HG03196 (cell line): Measurements from ENCODE around the gene RRP7A.
"Not testable (repeated sequence)": the region's sequence is repeated elsewhere in the genome, so short reads cannot be mapped to it uniquely, and the experiment has no call there.

ENCODE experiments used
- ATAC-seq: cut with Tn5 transposase; IDR thresholded peaks from one replicate; pipeline ENCODE4 v1.9.1; 2021; ENCODE audit not compliant: unreplicated experiment

Gene RRP7A, protein sequence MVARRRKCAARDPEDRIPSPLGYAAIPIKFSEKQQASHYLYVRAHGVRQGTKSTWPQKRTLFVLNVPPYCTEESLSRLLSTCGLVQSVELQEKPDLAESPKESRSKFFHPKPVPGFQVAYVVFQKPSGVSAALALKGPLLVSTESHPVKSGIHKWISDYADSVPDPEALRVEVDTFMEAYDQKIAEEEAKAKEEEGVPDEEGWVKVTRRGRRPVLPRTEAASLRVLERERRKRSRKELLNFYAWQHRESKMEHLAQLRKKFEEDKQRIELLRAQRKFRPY

GRCh38 chr22:42519525-42520401, at the start of gene RRP7A:
RRP7A (minus strand) TSS chr22:42519796; CDS start chr22:42519786, 10 bp downstream.
- ATAC-seq, result peak; percentile 72

- ATAC-seq, result not testable (repeated sequence)
Observed at GRCh38 chr22:42567950-42568349, 48.4 kb upstream of the RRP7A start.

DNA sequence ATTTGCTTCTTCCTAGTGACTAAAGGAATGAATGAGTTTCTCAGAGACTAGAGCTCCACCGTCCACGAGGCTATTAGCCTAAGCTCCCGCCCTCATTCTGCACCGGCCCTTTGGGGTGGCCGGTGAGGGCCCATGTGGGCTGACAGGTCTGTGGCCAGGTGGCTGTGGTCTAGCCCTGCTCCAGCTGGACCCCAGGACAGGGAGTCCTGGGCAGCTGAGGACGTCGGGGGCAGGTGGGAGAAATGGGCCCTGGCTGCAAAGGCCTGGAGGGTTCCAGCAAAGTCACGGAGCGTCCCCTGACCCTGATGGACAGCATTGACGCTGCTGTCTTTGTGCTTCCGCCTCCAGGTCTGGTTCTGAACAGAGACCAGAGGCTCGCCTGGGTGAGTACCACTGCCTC, 46.4 kb upstream of the RRP7A start:
- no peak for ATAC-seq

DNA sequence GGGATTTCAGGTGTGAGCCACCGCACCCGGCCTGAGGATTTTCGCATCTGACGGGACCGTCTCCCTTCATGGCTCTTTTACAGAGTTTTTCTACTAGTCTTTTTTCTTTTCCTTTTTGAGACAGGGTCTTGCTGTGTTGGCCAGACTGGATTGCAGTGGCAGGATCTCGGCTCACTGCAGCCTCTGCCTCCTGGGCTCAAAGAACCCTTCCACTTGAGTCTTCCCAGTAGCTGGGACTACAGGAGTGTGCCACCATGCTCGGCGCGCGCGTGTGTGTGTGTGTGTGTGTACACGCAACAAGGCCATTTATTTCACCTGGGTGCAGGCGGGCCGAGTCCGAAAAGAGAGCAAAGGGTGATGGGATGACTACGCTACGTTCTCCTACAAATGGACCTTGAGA, 45.1 kb upstream of the RRP7A start:
- no peak for ATAC-seq

DNA sequence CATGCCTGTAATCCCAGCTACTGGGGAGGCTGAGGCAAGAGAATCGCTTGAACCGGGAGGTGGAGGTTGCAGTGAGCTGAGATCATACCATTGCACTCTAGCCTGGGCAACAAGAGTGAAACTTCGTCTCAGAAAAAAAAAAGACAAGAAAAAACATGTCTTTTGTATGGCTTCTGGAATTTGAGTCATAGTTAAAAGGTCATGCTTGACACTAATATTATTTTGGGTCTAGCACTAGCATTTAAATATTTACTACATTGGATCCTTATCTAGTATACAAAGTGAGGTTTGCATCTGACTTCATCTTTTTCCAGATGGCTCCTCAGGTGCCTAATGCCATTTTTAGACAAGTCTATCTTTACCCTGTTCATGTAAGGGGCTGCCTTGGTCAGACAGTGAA, 44.3 kb upstream of the RRP7A start:
- not testable (repeated sequence) for ATAC-seq

- no peak for ATAC-seq
Observed at GRCh38 chr22:42562684-42563083, 43.1 kb upstream of the RRP7A start.

- ATAC-seq, result no peak
Observed at GRCh38 chr22:42562279-42562678, 42.7 kb upstream of the RRP7A start.

- no peak for ATAC-seq
Observed at GRCh38 chr22:42561856-42562255, 42.3 kb upstream of the RRP7A start.

DNA sequence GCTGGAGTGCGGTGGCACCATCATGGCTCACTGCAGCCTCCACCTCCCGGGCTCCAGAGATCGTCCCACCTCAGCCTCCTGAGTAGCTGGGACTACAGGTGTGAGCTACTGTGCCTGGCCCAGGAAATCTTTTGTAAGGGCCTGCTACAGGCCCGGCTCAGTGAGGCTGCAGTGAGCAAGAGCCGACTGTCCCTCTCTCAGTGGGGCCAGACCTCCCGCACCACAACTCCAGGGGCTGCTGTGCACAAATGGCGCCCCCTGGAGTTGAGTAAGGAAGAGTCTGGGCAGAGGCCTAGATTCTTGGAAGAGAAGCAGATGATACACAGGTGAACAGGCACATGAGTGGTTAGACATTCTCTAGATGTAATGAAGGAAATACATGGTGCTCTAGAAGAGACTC, 41.2 kb upstream of the RRP7A start:
- no peak for ATAC-seq

DNA sequence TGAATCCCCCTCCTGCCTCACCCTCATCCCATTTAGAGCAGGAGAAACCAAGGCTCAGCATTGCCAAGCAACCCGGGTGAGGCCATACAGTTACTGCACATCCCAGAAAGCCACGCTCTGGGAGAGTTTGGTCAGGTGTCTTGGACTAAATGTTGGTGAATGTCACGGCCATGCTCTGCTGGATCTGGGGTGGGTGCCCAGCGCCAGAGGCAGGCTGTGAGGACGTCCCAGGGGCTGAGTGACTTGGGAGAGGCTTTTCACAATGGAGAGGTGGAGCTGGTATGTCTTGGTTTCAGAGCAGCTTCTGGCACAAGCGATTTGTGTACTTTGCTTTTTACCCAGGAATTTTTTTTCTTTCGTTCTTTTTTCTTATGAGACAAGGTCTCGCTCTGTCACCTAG, 40.8 kb upstream of the RRP7A start:
- no peak for ATAC-seq

DNA sequence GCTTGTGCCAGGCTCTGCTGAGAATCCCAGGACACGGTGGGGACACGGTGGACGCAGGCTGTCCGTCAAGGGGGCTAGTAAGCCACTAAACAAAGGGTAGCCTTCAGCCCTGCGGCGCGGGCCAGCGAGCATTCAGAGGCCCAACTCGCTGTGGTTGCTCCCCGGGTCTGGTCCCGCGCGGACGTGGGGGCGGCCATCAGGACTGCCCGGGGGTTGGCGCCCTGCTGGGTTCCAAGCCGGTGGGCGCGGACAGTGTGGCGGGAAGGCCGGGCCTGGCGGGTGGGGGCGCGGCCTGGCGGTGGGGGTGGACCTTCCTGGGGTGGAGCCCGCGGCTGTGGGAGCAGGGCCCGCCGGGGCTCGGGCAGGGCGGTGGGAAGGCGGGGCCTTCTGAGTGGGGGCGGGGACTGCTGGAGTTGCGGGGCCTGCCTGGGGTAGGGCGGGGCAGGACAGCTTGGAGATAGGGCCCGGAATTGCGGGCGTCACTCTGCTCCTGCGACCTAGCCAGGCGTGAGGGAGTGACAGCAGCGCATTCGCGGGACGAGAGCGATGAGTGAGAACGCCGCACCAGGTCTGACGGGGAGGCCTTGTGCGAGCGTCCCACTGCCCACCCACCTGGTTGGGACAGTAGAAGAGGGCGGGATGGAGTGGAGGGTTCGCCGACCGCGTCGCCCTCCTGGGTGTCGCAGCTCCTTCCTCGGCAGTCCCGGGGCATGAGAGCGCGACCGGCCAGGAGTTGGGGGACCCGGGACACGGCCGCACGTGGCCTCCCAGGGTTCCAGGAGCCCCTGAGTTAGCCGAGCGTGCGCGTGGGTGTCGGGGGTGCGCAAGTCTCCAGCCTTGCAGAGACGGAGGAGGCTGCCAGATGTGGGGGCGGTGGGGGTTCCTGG, 34.1 kb upstream of the RRP7A start, which contains the start of gene SERHL2:
SERHL2 (plus strand) TSS at position 482 of the 887 bp plus-strand sequence; CDS start at position 547, 65 bp downstream.
- ATAC-seq, result peak; percentile 49

DNA sequence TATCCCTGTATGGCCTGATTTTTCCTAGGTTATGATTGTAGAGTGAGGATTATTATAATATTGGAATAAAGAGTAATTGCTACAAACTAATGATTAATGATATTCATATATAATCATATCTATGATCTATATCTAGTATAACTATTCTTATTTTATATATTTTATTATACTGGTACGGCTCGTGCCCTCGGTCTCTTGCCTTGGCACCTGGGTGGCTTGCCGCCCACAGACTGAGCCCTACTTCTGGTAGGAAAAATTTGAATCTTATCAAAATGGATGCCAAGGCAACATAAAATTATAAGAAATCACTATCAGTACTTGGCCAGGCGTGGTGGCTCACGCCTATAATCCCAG, 32.7 kb upstream of the RRP7A start:
- ATAC-seq, result not testable (repeated sequence)

DNA sequence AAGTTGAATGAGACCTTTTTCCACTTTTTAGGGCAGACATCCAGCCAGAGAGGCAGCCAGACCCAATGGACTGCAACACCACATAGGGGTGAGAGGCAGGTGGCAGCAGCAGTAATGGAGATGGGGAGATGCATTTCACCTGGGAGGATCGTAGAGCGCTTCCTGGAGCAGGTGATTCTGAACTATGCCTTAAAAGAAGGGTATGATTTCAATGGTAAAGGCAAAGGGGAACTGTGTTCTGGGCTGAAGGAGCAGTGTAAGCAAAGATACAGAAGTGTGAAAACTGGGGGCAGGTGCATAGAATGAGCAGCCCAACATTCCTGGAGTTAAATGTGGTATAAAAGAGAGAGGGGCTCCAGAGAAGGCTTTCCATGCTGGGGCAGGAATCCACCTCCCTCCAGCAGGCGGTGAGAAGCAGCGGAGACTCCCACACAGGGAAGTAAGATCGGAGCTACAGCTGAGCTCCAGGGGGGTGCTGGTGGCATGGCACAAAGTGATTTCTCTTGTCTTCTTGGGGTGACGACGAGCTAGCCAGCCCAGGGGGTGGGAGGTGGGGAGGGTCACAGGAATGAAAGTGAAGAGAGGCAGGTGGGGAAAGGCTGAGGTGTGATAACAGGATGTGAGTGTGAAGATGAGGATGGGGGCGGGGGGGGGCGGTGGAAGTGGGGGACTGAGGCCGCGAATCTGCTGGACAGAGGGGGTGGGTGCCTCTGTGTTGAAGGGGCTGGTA, 29.9 kb upstream of the RRP7A start:
- no peak for ATAC-seq

- ATAC-seq, result no peak
Observed at GRCh38 chr22:42548597-42549330, 29.2 kb upstream of the RRP7A start.

GRCh38 chr22:42548126-42548525, 28.5 kb upstream of the RRP7A start:
- ATAC-seq, result not testable (repeated sequence)

- ATAC-seq, result no peak
Observed at GRCh38 chr22:42547562-42547961, 28.0 kb upstream of the RRP7A start.

DNA sequence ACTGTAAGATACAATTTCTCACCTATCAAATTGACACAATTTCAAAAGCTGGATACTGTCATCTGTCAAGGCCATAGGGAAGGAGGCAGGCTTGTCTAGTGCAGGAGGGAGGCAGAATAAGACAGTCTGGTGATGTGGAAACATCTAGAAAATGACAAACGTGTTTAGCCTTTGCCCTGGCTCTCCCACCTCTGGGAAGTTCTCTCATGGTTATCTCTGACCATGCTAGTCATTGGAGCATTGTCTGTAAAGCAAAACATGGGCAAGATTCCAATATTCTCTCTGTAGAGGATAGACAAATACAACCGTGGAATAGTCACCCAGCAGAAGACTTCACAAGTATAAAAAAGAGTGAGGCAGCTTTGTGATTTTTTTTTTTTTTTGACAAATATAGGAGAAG, 25.1 kb upstream of the RRP7A start:
- ATAC-seq, result no peak

GRCh38 chr22:42539236-42539771, 19.7 kb upstream of the RRP7A start:
- ATAC-seq, result not testable (repeated sequence)

DNA sequence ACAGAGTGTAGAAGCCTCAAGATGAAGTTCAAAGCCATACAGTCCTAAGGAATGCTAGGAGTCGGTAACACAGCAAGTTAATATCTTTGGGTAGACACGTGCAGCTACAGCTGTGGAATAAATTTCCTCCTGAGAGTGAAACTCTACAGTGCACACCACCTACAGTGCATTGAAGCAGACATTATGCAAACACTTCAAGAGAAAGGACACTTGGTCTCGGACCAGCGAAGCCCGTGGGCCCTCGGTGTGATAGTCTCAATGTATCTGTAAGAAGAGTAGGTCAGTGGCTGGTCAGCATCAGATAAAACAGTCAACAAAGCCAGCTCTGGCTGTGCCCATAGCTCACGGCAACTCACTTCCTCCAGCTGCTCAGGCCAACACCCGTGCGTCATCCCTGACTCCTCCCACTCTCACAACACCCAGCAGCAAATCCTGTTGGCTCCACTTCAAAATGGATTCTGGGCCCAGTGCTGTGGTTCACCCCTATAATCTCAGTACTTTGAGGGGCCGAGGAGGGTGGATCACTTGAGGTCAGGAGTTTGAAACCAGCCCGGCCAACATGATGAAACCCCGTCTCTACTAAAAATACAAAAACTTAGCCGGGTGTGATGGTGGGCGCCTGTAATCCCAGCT, 17.7 kb upstream of the RRP7A start:
- peak; percentile 39 for ATAC-seq
